Endothelial cell of umbilical vein (primary cell): ENCODE measurements around the gene CACNA2D3. TPM values are rescaled to one million over a fixed set of nuclear protein-coding genes. Genes with fewer than 3 reads are reported as not detected.

Experiments
- BruUV-seq: library from RNA; stranded (reverse); fragments of 400-500 nt; replicated peaks from 2 replicates; lab custom pipeline; 2021; lab: Mats Ljungman, UMichigan
- CTCF ChIA-PET: fragments of 300-600, 350-600 bp; sonication (Branson Sonifier 250); formaldehyde crosslinking; loops from one replicate; lab custom pipeline; 2021; ENCODE audit warnings: antibody characterized with exemption, inconsistent platforms; lab: Charles Lee
- POLR2A ChIA-PET: fragments of 300-600, 350-600 bp; sonication (Branson Sonifier 250); formaldehyde crosslinking; loops from one replicate; lab custom pipeline; 2021; ENCODE audit warnings: antibody characterized with exemption, inconsistent platforms; lab: Charles Lee
- DNase-seq: peaks from one replicate; pipeline ENCODE4 v3.0.0-alpha.2; 2011; ENCODE audit warnings: low read depth, low spot score
- FAIRE-seq: peaks from 2 replicates; lab custom pipeline; 2011; peaks lifted over from hg19 to GRCh38; lab: Jason Lieb, UNC
- H2AFZ ChIP-seq: 2 replicates; pipeline ENCODE4 v1.6.0; 2012; ENCODE audit warnings: low read depth, low read length, control low read depth, inconsistent platforms
- H3K27ac ChIP-seq: 2 replicates; pipeline ENCODE4 v1.5.1; 2011; ENCODE audit warnings: low read depth, mild to moderate bottlenecking, control low read depth, low read length, moderate library complexity; ENCODE audit not compliant: insufficient read depth
- H3K27me3 ChIP-seq, 2 experiments: 2 replicates each; pipeline versions ENCODE4 v1.6.0 to v1.6.1; 2011; ENCODE audit warnings: low read length in 2 of 2, mixed read lengths in 1 of 2; ENCODE audit not compliant: control insufficient read depth in 2 of 2, insufficient read depth in 2 of 2
- H3K36me3 ChIP-seq, 2 experiments: 2 replicates in 1 of 2; 3 replicates in 1 of 2; pipeline ENCODE4 v1.5.1; 2011; ENCODE audit warnings: low read length in 2 of 2, mild to moderate bottlenecking in 1 of 2, moderate library complexity in 1 of 2; ENCODE audit not compliant: control insufficient read depth in 2 of 2, insufficient read depth in 2 of 2; ENCODE audit errors: extremely low read depth in 1 of 2
- H3K4me1 ChIP-seq: 3 replicates; pipeline ENCODE4 v1.5.1; 2011; ENCODE audit warnings: mild to moderate bottlenecking, low read length; ENCODE audit not compliant: control insufficient read depth, insufficient read depth; ENCODE audit errors: extremely low read depth
- H3K4me2 ChIP-seq: 2 replicates; pipeline ENCODE4 v1.6.1; 2011; ENCODE audit warnings: low read length, control low read depth, mixed read lengths; ENCODE audit not compliant: insufficient read depth
- H3K4me3 ChIP-seq, 3 experiments: fragments of 200-600 bp in 1 of 3; sonication (generic), shearing (Covaris generic) in 1 of 3; replicated peaks in 1 of 3; 2 replicates each; pipeline ENCODE4 v1.5.1; 2011 to 2016; ENCODE audit warnings: control low read depth in 3 of 3, low read length in 3 of 3, mild to moderate bottlenecking in 2 of 3, inconsistent platforms in 1 of 3, low read depth in 1 of 3, moderate library complexity in 1 of 3; ENCODE audit not compliant: insufficient read depth in 1 of 3
- H3K79me2 ChIP-seq: 2 replicates; pipeline ENCODE4 v1.6.0; 2012; ENCODE audit warnings: low read length, inconsistent platforms; ENCODE audit not compliant: control insufficient read depth, insufficient read depth
- H3K9ac ChIP-seq: replicated peaks from 2 replicates; pipeline ENCODE3; 2011; ENCODE audit warnings: low read length, control low read depth; ENCODE audit not compliant: insufficient read depth; ENCODE audit errors: extremely low read depth
- H3K9me1 ChIP-seq: replicated peaks from 3 replicates; pipeline ENCODE4 v1.6.0; 2011; ENCODE audit warnings: mild to moderate bottlenecking, low read length; ENCODE audit not compliant: control insufficient read depth, insufficient read depth; ENCODE audit errors: extremely low read depth
- H3K9me3 ChIP-seq: replicated peaks from 2 replicates; pipeline ENCODE4 v1.5.1; 2012; ENCODE audit warnings: low read length, inconsistent platforms; ENCODE audit not compliant: control insufficient read depth, insufficient read depth
- H4K20me1 ChIP-seq: replicated peaks from 2 replicates; pipeline ENCODE3; 2011; ENCODE audit warnings: mild to moderate bottlenecking, low read length; ENCODE audit not compliant: control insufficient read depth, insufficient read depth; ENCODE audit errors: extremely low read depth
- CTCF ChIP-seq, 2 donors: IDR thresholded peaks; 1 replicate in 1 of 2; 2 replicates in 1 of 2; pipeline ENCODE4 v1.5.1; 2011; ENCODE audit warnings: low read length in 2 of 2, mild to moderate bottlenecking in 2 of 2, moderate library complexity in 2 of 2, control low read depth in 1 of 2, inconsistent platforms in 1 of 2, low read depth in 1 of 2; ENCODE audit not compliant: insufficient read depth in 1 of 2; ENCODE audit errors: extremely low read depth in 1 of 2
- FOS ChIP-seq: IDR thresholded peaks from 2 replicates; pipeline ENCODE4 v1.6.1; 2011; ENCODE audit warnings: mild to moderate bottlenecking, low read length, moderate library complexity, borderline replicate concordance; ENCODE audit not compliant: insufficient read depth
- JUN ChIP-seq: IDR thresholded peaks from 2 replicates; pipeline ENCODE4 v1.6.1; 2011; ENCODE audit warnings: borderline replicate concordance, low read depth; ENCODE audit not compliant: insufficient read length, insufficient read depth
- MYC ChIP-seq: IDR thresholded peaks from one replicate; pipeline ENCODE4 v1.6.1; 2011; ENCODE audit warnings: mild to moderate bottlenecking, low read depth, low read length
- dilution Hi-C: fragments of 300-500 bp; cut with MboI; formaldehyde crosslinking; loops from one replicate; pipeline ENCODE4 v1.15.0; 2019; ENCODE audit warnings: low sequenced_read_pairs; ENCODE audit not compliant: extremely low pct_ligation_motif_present
- intact Hi-C: fragments of 100-400 bp; cut with micrococcal nuclease; formaldehyde crosslinking; loops from one replicate; pipeline ENCODE4 v1.10.0; 2022
- polyA plus RNA-seq, 4 experiments: library from polyadenylated mRNA; depleted of rRNA in 3 of 4; stranded (reverse) in 3 of 4; unstranded in 1 of 4; fragments of >200 nt; gene quantifications; 2 replicates each; pipeline versions ENCODE4 v1.2.1 to v1.2.3, GENCODE V29; 2011 to 2012; ENCODE audit warnings: missing spikeins in 1 of 4
- total RNA-seq: library from RNA; stranded (reverse); gene quantifications from 2 replicates; pipeline ENCODE4 v1.2.3, GENCODE V29; 2021

CACNA2D3 gene
- total and polyA plus RNA-seq, 2 donors (not counting 3 experiments of a cell fraction or from before 2014, with no cell fraction given), result not detected

GRCh38 chr3:54243056-54243931, 120.9 kb downstream of the CACNA2D3 start:
- Histone ChIP-seq H3K9me3 (no peaks in the 10 kb centered on the region), H3K9me1 (no peaks in the 10 kb centered on the region), H3K4me2 (no peak overlapping the region), H3K4me3 (no peak overlapping the region), H3K4me1 (no peaks in the 10 kb centered on the region), H3K79me2 (no peaks in the 10 kb centered on the region), H3K36me3 (no peaks in the 10 kb centered on the region), H3K9ac (no peak overlapping the region), H2AFZ (no peak overlapping the region), H4K20me1 (no peaks in the 10 kb centered on the region), H3K27ac (no peak overlapping the region), H3K27me3 (no peaks in the 10 kb centered on the region)
- TF ChIP-seq MYC (no peak), JUN (no peak), CTCF (IDR thresholded peaks at IDR 0.05; ENCODE audit: extremely low read depth in 1 of 2, insufficient read depth in 1 of 2, low read depth in 1 of 2, low read length in 2 of 2) (no peak), FOS (no peak)
- FAIRE-seq, result no peak
- dilution Hi-C loops (no loop called here), intact Hi-C loops (no loop called here)
- ChIA-PET POLR2A (no interaction called here), CTCF (no interaction called here)
- no peak for DNase-seq
- BruUV-seq, result no TSS peak
